Putamen (tissue), 1 donor: ENCODE results near the gene DUSP8.

Source experiments
- DNase-seq: peaks from one replicate; pipeline ENCODE4 v3.0.0-alpha.2; 2016; ENCODE audit warnings: low spot score

The DUSP8 gene

GRCh38 chr11:1532606-1533341, 39.3 kb downstream of the DUSP8 start:
- DNase-seq, result peak; percentile 53

- DNase-seq, result peak; percentile 44
Observed at GRCh38 chr11:1532014-1532586, 40.0 kb downstream of the DUSP8 start.

- DNase-seq, result peak; percentile 47
Observed at GRCh38 chr11:1531449-1532013, 40.5 kb downstream of the DUSP8 start.

- no peak for DNase-seq
Observed at GRCh38 chr11:1530686-1531448, 41.2 kb downstream of the DUSP8 start.

- DNase-seq, result no peak
Observed at GRCh38 chr11:1529774-1530173, 42.3 kb downstream of the DUSP8 start.

- DNase-seq, result no peak
Observed at GRCh38 chr11:1529286-1529685, 42.8 kb downstream of the DUSP8 start.

- DNase-seq, result no peak
Observed at GRCh38 chr11:1528710-1529109, 43.4 kb downstream of the DUSP8 start.

DNA sequence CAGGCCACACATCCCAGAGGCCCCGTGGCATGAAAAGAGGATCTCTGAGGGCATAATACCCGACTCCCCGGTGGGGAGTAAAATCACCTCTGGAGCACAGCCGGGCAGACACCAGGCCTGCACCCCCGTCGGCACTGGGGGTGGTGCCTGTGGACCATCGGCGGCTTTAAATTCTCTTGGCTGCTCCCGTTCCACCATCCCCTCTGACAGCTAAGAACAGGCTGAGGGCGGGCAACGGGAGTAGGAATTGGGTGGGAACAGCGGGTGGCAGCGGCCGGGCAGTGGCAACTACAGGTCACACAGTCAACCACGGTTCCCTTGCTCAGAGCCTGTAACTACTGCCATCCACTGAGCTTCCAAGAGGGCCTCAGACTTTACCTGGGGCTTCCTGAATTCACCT, 45.3 kb downstream of the DUSP8 start:
- no peak for DNase-seq

- DNase-seq, result no peak
Observed at GRCh38 chr11:1523779-1524178, 48.3 kb downstream of the DUSP8 start.

DNA sequence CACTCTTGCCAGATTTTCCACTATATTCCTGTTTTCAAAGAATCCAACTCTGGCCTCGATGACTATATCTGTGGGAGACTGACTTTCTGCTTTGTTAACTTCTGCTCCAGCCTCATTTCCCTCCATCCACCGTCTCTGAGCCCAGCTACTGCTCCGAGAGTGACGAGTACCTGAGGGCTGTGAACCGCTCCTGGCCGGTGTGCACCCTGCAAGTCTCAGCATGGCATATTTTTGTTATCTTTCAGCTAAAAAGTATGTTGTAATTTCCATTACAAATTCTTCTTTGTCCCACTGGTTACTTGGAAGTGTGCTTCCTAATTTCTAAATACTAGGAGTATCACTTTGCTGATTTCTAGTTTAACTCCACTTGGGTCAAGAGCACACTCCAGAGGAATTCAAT, 49.0 kb downstream of the DUSP8 start:
- no peak for DNase-seq

DNA sequence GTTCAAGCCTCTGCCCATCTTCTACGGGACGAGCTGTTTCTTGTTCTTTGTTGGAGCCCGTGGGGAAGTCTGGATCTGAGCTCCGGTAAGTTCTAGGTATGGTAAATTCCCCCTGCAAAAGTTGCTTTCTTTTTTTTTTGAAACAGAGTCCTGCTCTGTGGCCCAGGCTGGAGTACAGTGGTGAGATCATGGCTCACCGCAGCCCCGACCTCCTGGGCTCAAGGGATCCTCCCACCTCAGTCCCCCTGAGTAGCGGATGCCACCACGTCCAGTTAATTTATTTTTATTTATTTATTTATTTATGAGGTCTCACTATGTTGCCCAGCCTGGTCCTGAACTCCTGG, 50.0 kb downstream of the DUSP8 start:
- no peak for DNase-seq

- no peak for DNase-seq
Observed at GRCh38 chr11:1521382-1522080, 50.5 kb downstream of the DUSP8 start.

DNA sequence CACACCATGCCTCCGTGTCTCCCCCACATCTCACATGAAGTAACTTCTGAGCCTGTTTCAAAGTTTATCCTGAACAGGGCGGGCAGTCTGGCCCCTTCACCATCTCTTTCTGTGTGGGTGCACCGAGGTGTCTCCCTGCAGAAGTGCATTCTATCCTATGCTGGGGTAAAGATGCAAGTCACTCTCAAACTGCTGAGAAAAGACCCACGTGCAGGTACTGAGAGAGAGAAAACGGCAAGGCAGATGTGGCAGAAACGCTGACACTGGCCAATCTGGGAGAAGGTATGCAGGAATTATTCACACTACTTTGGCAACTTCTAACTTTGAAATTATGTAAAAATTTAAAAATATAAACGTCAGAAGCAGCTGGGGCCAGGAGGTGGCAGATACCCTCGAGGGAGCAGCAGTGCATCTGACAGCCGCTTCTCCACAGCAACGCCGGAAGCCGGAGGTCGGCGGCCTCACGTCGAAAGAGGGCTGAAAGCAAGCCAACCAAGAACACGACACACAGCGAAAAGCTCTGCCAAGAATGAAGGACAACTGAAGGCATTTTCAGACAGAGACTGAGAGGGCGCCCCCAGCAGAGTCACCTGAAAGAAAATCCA, 51.3 kb downstream of the DUSP8 start:
- DNase-seq, result no peak

- DNase-seq, result no peak
Observed at GRCh38 chr11:1520209-1520662, 51.8 kb downstream of the DUSP8 start.

DNA sequence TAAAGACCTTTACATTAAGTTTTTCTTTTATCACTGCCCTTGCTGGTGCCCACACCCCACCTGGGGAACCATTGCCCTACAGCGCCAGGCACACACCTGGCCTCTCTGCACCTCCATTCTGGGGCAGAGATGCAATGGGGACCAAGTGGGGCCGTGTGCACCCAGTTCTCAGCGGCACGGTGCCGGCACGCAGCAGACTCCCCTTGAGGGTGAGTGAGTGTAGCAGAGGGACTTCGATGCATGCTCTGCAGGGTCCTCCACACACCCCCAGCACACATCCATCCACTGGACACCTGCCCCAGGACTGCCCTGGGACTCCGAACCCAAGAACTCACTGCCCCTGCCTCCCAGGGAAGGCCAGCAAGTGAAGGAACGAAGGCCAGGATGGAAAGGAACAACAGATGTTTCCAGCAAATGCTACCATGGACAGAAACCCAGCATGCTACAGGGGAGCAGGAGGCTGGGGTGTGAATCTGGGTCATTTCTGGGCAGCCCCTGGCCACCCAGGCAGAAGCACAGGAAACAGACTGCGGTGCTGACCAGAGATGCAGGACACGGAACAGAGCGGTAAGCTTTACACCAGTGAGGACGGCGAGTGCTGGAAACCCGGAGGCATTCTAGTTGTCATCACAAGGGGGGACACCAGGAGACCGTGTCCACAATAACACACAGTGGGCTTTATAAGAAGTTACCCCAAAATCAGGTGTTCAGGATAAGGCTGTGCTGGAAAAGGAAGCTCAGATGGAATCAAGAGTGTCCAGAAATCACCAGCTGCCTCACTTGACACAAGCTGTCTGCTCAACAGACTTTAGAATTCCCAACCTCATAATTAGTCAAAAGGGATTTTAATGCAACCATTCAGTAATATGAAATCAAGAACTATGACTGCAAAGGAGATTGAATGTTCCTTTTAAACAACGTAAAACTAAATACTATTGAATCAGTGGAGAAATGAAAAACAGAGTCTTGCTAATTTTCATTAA, 52.8 kb downstream of the DUSP8 start:
- no peak for DNase-seq

GRCh38 chr11:1518301-1518700, 53.8 kb downstream of the DUSP8 start:
- DNase-seq, result no peak

GRCh38 chr11:1517117-1518005, 54.7 kb downstream of the DUSP8 start:
- DNase-seq, result no peak

- no peak for DNase-seq
Observed at GRCh38 chr11:1516273-1517067, 55.6 kb downstream of the DUSP8 start.
